H9 (cell line): ENCODE results near the gene FXYD1. TPM values are rescaled to one million over a fixed set of nuclear protein-coding genes. Genes with fewer than 3 reads are reported as not detected.

Experiments used
- DNase-seq: peaks from one replicate; pipeline ENCODE4 v3.0.0-alpha.2; 2017
- H2AFZ ChIP-seq: one replicate; pipeline ENCODE4 v1.6.1; 2013; ENCODE audit warnings: mild to moderate bottlenecking, low read length, control low read depth, moderate library complexity
- H2AK5ac ChIP-seq: 2 replicates; pipeline ENCODE4 v1.6.1; 2013; ENCODE audit warnings: low read length, control low read depth, mixed read lengths; ENCODE audit not compliant: insufficient read length
- H2BK120ac ChIP-seq: one replicate; pipeline ENCODE4 v1.6.1; 2013; ENCODE audit warnings: low read depth, mild to moderate bottlenecking, low read length, control low read depth, inconsistent platforms; ENCODE audit not compliant: poor library complexity, severe bottlenecking
- H2BK12ac ChIP-seq: 2 replicates; pipeline ENCODE4 v1.6.1; 2013; ENCODE audit warnings: low read length, control low read depth, mixed read lengths, low read depth; ENCODE audit not compliant: insufficient read length
- H2BK15ac ChIP-seq: 2 replicates; pipeline ENCODE4 v1.6.1; 2013; ENCODE audit warnings: low read depth, low read length, control low read depth
- H2BK20ac ChIP-seq: one replicate; pipeline ENCODE4 v1.6.1; 2013; ENCODE audit warnings: low read depth, mild to moderate bottlenecking, low read length, control low read depth, inconsistent platforms; ENCODE audit not compliant: poor library complexity, severe bottlenecking
- H2BK5ac ChIP-seq: 2 replicates; pipeline ENCODE4 v1.6.1; 2013; ENCODE audit warnings: low read length, control low read depth, mixed read lengths; ENCODE audit not compliant: insufficient read length
- H3K14ac ChIP-seq: 2 replicates; pipeline ENCODE4 v1.6.1; 2013; ENCODE audit warnings: low read length, control low read depth; ENCODE audit not compliant: insufficient read depth
- H3K18ac ChIP-seq: 2 replicates; pipeline ENCODE4 v1.6.1; 2013; ENCODE audit warnings: low read depth, mild to moderate bottlenecking, mixed read lengths, low read length, control low read depth; ENCODE audit not compliant: insufficient read length
- H3K23ac ChIP-seq: 2 replicates; pipeline ENCODE4 v1.6.1; 2013; ENCODE audit warnings: low read length, control low read depth, mixed read lengths, low read depth; ENCODE audit not compliant: insufficient read length
- H3K23me2 ChIP-seq: 2 replicates; pipeline ENCODE4 v1.6.1; 2013; ENCODE audit warnings: low read depth, mild to moderate bottlenecking, mixed read lengths, low read length, control low read depth; ENCODE audit not compliant: insufficient read length, poor library complexity, severe bottlenecking
- H3K27ac ChIP-seq: 2 replicates; pipeline ENCODE4 v1.5.1; 2013; ENCODE audit warnings: low read length, control low read depth, mixed read lengths, low read depth; ENCODE audit not compliant: insufficient read length
- H3K27me3 ChIP-seq: 2 replicates; pipeline ENCODE4 v1.6.1; 2013; ENCODE audit warnings: low read length, control low read depth, inconsistent platforms; ENCODE audit not compliant: insufficient read depth
- H3K4ac ChIP-seq: 2 replicates; pipeline ENCODE4 v1.6.1; 2013; ENCODE audit warnings: low read depth, mild to moderate bottlenecking, control low read depth, inconsistent platforms, low read length, moderate library complexity
- H3K4me1 ChIP-seq: 2 replicates; pipeline ENCODE4 v1.6.1; 2013; ENCODE audit warnings: low read length, control low read depth, inconsistent platforms; ENCODE audit not compliant: insufficient read depth
- H3K4me2 ChIP-seq: 2 replicates; pipeline ENCODE4 v1.6.1; 2013; ENCODE audit warnings: low read length, control low read depth, mixed read lengths; ENCODE audit not compliant: insufficient read length, insufficient read depth
- H3K56ac ChIP-seq: 2 replicates; pipeline ENCODE4 v1.6.1; 2013; ENCODE audit warnings: low read depth, mild to moderate bottlenecking, mixed read lengths, low read length, control low read depth; ENCODE audit not compliant: insufficient read length
- H3K79me1 ChIP-seq: 2 replicates; pipeline ENCODE4 v1.6.1; 2013; ENCODE audit warnings: low read depth, mild to moderate bottlenecking, moderate library complexity, low read length, control low read depth, inconsistent platforms; ENCODE audit not compliant: insufficient read depth, poor library complexity, severe bottlenecking
- H3K79me2 ChIP-seq: 2 replicates; pipeline ENCODE4 v1.6.1; 2013; ENCODE audit warnings: low read length, control low read depth, inconsistent platforms; ENCODE audit not compliant: insufficient read depth
- H3K9ac ChIP-seq: 2 replicates; pipeline ENCODE4 v1.6.1; 2013; ENCODE audit warnings: low read length, control low read depth, mixed read lengths; ENCODE audit not compliant: insufficient read length; ENCODE audit errors: extremely low read depth
- H3K9me3 ChIP-seq: one replicate; pipeline ENCODE4 v1.6.1; 2013; ENCODE audit warnings: low read depth, low read length, inconsistent platforms; ENCODE audit not compliant: control insufficient read depth
- H3T11ph ChIP-seq: one replicate; pipeline ENCODE4 v1.6.1; 2013; ENCODE audit warnings: mild to moderate bottlenecking, low read length, control low read depth, inconsistent platforms
- H4K20me1 ChIP-seq: one replicate; pipeline ENCODE4 v1.6.1; 2013; ENCODE audit not compliant: control insufficient read depth, insufficient read length, insufficient read depth
- H4K5ac ChIP-seq: 2 replicates; pipeline ENCODE4 v1.6.1; 2013; ENCODE audit warnings: low read depth, mild to moderate bottlenecking, mixed read lengths, low read length, control low read depth; ENCODE audit not compliant: insufficient read length
- H4K8ac ChIP-seq: replicated peaks from 2 replicates; pipeline ENCODE4 v1.6.1; 2013; ENCODE audit warnings: low read length, control low read depth, mixed read lengths, low read depth; ENCODE audit not compliant: insufficient read length
- H4K91ac ChIP-seq: 2 replicates; pipeline ENCODE4 v1.6.1; 2013; ENCODE audit warnings: low read depth, mild to moderate bottlenecking, moderate library complexity, mixed read lengths, low read length, control low read depth; ENCODE audit not compliant: insufficient read length
- H3K27ac Mint-ChIP-seq, 3 experiments: 2 replicates in 2 of 3; 3 replicates in 1 of 3; pipeline ENCODE4 v1.8.0; 2020 to 2021; ENCODE audit warnings: mixed read lengths in 3 of 3, mild to moderate bottlenecking in 1 of 3, moderate library complexity in 1 of 3
- H3K27me3 Mint-ChIP-seq: 2 replicates; pipeline ENCODE4 v1.8.0; 2021; ENCODE audit warnings: low read depth, mild to moderate bottlenecking, moderate library complexity, mixed read lengths
- H3K36me3 Mint-ChIP-seq, 3 experiments: 2 replicates in 2 of 3; 3 replicates in 1 of 3; pipeline ENCODE4 v1.8.0; 2020 to 2021; ENCODE audit warnings: low read depth in 3 of 3, mixed read lengths in 3 of 3; ENCODE audit not compliant: insufficient read depth in 1 of 3
- H3K4me1 Mint-ChIP-seq, 2 experiments: 2 replicates each; pipeline ENCODE4 v1.8.0; 2020; ENCODE audit warnings: mixed read lengths in 2 of 2
- H3K4me3 Mint-ChIP-seq, 2 experiments: 2 replicates in 1 of 2; 3 replicates in 1 of 2; pipeline ENCODE4 v1.8.0; 2020 to 2021; ENCODE audit warnings: mild to moderate bottlenecking in 2 of 2, mixed read lengths in 2 of 2, moderate library complexity in 1 of 2
- H3K9me3 Mint-ChIP-seq, 2 experiments: 2 replicates in 1 of 2; 3 replicates in 1 of 2; pipeline ENCODE4 v1.8.0; 2020; ENCODE audit warnings: mild to moderate bottlenecking in 2 of 2, mixed read lengths in 2 of 2, moderate library complexity in 1 of 2
- CTCF ChIP-seq: fragments of 200-600 bp; sonication (generic); conservative IDR thresholded peaks from 3 replicates; pipeline ENCODE4 v1.8.0; 2021; ENCODE audit warnings: antibody characterized with exemption, mild to moderate bottlenecking
- WGBS: extraction: QIAGEN DNeasy Blood & Tissue Kit; methylation state at CpG from one replicate; pipeline ENCODE4 v1.1.7; 2013; ENCODE audit warnings: missing lambda C conversion rate, low lambda C conversion rate, mixed read lengths; ENCODE audit not compliant: insufficient read length; ENCODE audit errors: extremely low coverage; 5-methylcytosine and 5-hydroxymethylcytosine counted together
- total RNA-seq: library from RNA; stranded (reverse); gene quantifications from 2 replicates; pipeline ENCODE4 v1.2.1, GENCODE V29; 2021

FXYD1 gene
- total RNA-seq, 1 experiment from 2014 or later, result 7.7 TPM

- H3K79me1 ChIP-seq, result no peaks in the 10 kb centered on the region
- peaks cover 10% of the 10 kb centered on the region for H3K27me3 Mint-ChIP-seq
- H2BK15ac ChIP-seq, result no peak overlapping the region
- no peak overlapping the region for H3K4me3 Mint-ChIP-seq
- no peak overlapping the region for H2BK120ac ChIP-seq
- no peak for DNase-seq
- H3K56ac ChIP-seq, result no peak overlapping the region
- no peak overlapping the region for H4K8ac ChIP-seq
- H2AFZ ChIP-seq, result no peak overlapping the region
- no peaks in the 10 kb centered on the region; a peak in 1 of 5 replicates for H3K9me3 Mint-ChIP-seq
- no peak overlapping the region for H3T11ph ChIP-seq
- no peak overlapping the region for H3K9ac ChIP-seq
- no peak overlapping the region for H3K18ac ChIP-seq
- no peak overlapping the region for H3K14ac ChIP-seq
- no peak overlapping the region for H2BK12ac ChIP-seq
- H3K9me3 ChIP-seq, result no peaks in the 10 kb centered on the region
- H2BK5ac ChIP-seq, result no peak overlapping the region
- H2BK20ac ChIP-seq, result no peak overlapping the region
- no peak overlapping the region for H3K27ac Mint-ChIP-seq
- peaks cover 9 to 10% of the 10 kb centered on the region in 2 experiments for H3K4me1 Mint-ChIP-seq
- no peaks in the 10 kb centered on the region for H3K36me3 Mint-ChIP-seq
- no peaks in the 10 kb centered on the region; the same call in 1 of the 2 replicates for H3K27me3 ChIP-seq
- no CpG with 5 or more reads among the region's 31 CpGs for WGBS
- H3K79me2 ChIP-seq, result no peaks in the 10 kb centered on the region
- no peaks in the 10 kb centered on the region for H4K20me1 ChIP-seq
- H4K91ac ChIP-seq, result no peak overlapping the region
- no peaks in the 10 kb centered on the region for H3K23me2 ChIP-seq
- H3K4me2 ChIP-seq, result no peak overlapping the region
- H4K5ac ChIP-seq, result no peak overlapping the region
- no peak overlapping the region for H3K23ac ChIP-seq
- H3K4me1 ChIP-seq, result no peaks in the 10 kb centered on the region
- H3K27ac ChIP-seq, result no peak overlapping the region
- no peak overlapping the region for H3K4ac ChIP-seq
- TF ChIP-seq CTCF, result no peak
- no peak overlapping the region for H2AK5ac ChIP-seq
Observed at GRCh38 chr19:35130761-35131720, 7.6 kb upstream of the FXYD1 start.
